Mesothelial cell of epicardium (in vitro differentiated cells): ENCODE data around the gene TMPRSS9. TPM values are rescaled to one million over a fixed set of nuclear protein-coding genes. Genes with fewer than 3 reads are reported as not detected.

Source experiments
- DNase-seq, 2 experiments: peaks; one replicate each; pipeline ENCODE4 v3.0.0; 2021; ENCODE audit warnings: low spot score in 2 of 2; ENCODE audit not compliant: unreplicated experiment in 2 of 2
- H3K27ac Mint-ChIP-seq: 2 replicates; pipeline ENCODE4 v1.8.0; 2021; ENCODE audit warnings: mixed read lengths
- H3K27me3 Mint-ChIP-seq: 2 replicates; pipeline ENCODE4 v1.8.0; 2021; ENCODE audit warnings: low read depth, mixed read lengths
- H3K36me3 Mint-ChIP-seq: 2 replicates; pipeline ENCODE4 v1.8.0; 2021; ENCODE audit warnings: mixed read lengths
- H3K4me1 Mint-ChIP-seq: 2 replicates; pipeline ENCODE4 v1.8.0; 2021; ENCODE audit warnings: mixed read lengths
- H3K4me3 Mint-ChIP-seq: 2 replicates; pipeline ENCODE4 v1.8.0; 2021; ENCODE audit warnings: mild to moderate bottlenecking, moderate library complexity, mixed read lengths
- H3K9me3 Mint-ChIP-seq: 2 replicates; pipeline ENCODE4 v1.8.0; 2021; ENCODE audit warnings: mixed read lengths
- total RNA-seq: library from RNA; stranded (reverse); gene quantifications from 3 replicates; pipeline ENCODE4 v1.2.1, GENCODE V29; 2021
- TF ChIP-seq, protein P1 (sequence below): fragments of 200-600 bp; sonication (generic); IDR thresholded peaks from one replicate; pipeline ENCODE4 v1.5.0; 2021; ENCODE audit warnings: antibody characterized with exemption; ENCODE audit not compliant: unreplicated experiment

TMPRSS9 gene
- total RNA-seq, 1 donor from 2014 or later: 1.4 TPM

DNA sequence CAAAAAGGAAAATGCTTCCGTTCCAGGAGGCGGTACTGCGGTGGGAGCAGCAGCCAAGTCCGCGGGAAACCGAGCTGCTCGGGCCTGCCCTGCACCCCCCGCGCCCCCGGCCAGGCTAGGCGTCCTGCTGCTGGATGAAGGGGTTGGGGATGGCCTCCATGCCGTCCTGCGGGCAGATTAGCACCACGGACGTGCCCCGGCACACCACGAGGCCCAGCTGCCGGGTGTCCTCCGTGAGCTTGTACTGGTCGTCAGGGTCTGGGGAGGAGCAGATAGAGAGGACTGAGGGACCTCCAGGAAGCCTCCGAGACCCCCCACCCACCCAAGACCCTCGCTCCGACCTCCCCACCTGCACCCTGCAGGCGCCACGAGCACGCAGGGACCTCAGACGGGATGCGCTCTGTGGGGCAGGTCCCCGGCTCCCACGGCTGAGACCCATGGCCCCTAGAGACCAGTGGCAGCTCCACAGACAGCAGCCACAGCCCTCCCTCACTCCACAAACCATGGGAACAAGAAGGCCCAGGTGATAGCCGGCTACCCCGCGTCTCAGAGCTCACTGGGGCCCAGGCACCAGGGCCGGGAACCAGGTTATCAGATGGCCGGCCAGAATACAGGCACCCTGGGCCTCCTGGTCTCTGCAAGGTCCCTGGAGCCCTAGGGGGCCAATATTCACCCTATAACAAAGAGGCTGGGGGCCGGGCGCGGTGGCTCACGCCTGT lies 38.3 kb upstream of the TMPRSS9 start:
- Mint-ChIP-seq H3K27me3 (no peaks in the 10 kb centered on the region), H3K4me3 (no peak overlapping the region)
- DNase-seq: no peak

DNA sequence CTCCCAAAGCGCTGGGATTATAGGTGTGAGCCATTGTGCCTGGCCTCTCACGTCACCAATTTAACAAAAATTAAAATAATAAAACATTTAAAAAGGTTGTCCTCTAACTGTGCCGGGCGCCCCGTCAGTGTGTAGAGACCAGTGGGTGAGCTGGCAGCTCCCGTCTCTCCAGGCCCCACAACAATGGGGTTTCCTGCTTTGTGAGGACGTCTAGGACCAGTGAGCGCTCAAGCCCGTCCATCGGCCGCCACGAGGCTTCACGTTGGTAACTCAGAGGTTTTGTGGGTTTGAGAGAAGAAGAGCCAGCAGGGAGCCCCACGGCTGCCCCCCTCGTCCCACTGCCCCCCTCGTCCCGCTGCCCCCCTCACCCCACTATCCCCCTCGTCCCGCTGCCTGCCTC lies 36.4 kb upstream of the TMPRSS9 start:
- Mint-ChIP-seq H3K9me3 (no peaks in the 10 kb centered on the region), H3K27ac (no peak overlapping the region), H3K4me3 (no peak overlapping the region), H3K4me1 (peaks cover 19% of the 10 kb centered on the region), H3K27me3 (no peaks in the 10 kb centered on the region), H3K36me3 (peaks cover 14% of the 10 kb centered on the region)
- TF ChIP-seq, protein P1, sequence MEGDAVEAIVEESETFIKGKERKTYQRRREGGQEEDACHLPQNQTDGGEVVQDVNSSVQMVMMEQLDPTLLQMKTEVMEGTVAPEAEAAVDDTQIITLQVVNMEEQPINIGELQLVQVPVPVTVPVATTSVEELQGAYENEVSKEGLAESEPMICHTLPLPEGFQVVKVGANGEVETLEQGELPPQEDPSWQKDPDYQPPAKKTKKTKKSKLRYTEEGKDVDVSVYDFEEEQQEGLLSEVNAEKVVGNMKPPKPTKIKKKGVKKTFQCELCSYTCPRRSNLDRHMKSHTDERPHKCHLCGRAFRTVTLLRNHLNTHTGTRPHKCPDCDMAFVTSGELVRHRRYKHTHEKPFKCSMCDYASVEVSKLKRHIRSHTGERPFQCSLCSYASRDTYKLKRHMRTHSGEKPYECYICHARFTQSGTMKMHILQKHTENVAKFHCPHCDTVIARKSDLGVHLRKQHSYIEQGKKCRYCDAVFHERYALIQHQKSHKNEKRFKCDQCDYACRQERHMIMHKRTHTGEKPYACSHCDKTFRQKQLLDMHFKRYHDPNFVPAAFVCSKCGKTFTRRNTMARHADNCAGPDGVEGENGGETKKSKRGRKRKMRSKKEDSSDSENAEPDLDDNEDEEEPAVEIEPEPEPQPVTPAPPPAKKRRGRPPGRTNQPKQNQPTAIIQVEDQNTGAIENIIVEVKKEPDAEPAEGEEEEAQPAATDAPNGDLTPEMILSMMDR: no peak
- DNase-seq: no peak

More for the DNA sequence above, 38.3 kb upstream of the TMPRSS9 start:
- peaks cover 14% of the 10 kb centered on the region for H3K36me3 Mint-ChIP-seq
- TF ChIP-seq, protein P1: no peak
- no peak overlapping the region for H3K27ac Mint-ChIP-seq
- H3K9me3 Mint-ChIP-seq: no peaks in the 10 kb centered on the region
- H3K4me1 Mint-ChIP-seq: peaks cover 6% of the 10 kb centered on the region

DNA sequence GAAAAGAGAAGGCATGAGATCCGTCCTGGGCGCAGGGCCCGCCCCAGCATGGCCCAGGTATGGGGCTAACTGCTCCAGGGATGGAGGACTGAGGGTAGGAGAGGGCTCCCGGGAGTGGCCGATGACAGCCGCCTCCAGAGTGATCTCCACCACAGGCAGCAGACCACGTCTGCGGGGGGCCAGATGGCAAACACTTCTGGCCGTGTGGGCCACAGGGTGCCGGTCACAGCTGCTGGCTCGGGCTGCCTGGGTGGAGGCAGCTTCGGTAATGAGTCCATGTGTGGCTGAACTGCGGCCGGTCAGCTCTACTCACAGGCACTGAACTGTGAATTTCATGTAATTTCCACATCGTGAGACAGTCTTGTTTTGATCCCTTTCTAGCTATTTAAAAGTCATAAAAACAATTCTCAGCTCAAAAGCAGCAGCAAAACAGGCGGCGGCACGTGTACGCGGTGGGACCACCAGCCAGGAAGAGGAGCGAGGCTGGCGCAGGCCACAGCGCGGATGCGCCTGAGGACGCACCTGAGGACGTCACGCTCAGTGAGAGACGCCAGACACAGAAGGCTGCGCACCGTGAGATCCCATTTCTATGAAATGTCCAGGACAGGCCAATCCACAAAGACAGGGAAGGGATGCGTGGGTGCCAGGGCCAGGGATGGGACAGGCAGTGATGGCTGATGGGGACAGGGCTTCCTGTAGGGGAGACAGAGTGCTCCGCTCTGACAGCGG lies 35.7 kb upstream of the TMPRSS9 start:
- no peak overlapping the region for H3K27ac Mint-ChIP-seq
- no peak overlapping the region for H3K4me3 Mint-ChIP-seq
- TF ChIP-seq, protein P1: no peak
- H3K27me3 Mint-ChIP-seq: no peaks in the 10 kb centered on the region
- no peaks in the 10 kb centered on the region for H3K9me3 Mint-ChIP-seq
- DNase-seq: no peak
- H3K4me1 Mint-ChIP-seq: peaks cover 23% of the 10 kb centered on the region
- H3K36me3 Mint-ChIP-seq: peaks cover 14% of the 10 kb centered on the region

DNA sequence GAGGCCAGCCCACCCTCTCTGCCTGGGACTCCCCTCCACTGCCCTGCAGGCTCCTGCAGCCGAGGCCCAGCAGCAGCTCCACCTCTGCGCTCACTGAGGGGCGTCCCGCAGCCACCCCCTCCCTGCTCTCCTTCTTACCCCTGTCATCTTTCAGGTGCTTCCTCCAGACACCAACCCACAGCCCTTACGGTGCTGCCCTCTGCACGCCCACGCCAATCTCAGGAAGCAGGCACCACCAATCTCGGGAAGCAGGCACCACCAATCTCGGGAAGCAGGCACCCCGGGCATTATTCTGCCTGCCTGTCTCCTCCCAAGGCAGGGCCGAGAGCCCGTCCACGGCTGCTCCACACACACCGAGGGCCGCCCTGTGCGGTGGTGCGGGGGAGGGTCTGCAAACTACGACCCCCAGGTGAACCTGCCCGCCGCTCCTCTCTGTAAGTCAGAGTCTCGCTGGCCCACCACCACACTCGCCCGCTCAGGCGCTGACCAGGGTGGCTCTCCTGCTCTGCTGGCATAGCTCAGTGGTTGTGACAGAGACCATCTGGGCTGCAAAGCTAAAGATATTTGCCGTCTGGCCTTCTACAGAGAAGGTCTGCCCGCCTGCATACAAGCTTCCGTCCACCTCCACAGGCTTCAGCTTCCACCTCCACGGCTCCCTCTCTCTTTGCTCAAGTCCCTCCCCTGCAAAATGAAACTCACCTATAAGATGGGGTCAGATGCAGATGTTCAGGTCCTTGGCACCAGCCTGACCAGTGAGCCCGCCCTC lies 34.6 kb upstream of the TMPRSS9 start:
- no peak overlapping the region for H3K27ac Mint-ChIP-seq

GRCh38 chr19:2326699-2327360 lies 33.2 kb upstream of the TMPRSS9 start:
- peaks cover 14% of the 10 kb centered on the region for H3K36me3 Mint-ChIP-seq

More for the DNA sequence above, 34.6 kb upstream of the TMPRSS9 start:
- Mint-ChIP-seq H3K4me1 (peaks cover 33% of the 10 kb centered on the region), H3K9me3 (no peaks in the 10 kb centered on the region), H3K4me3 (no peak overlapping the region), H3K36me3 (peaks cover 14% of the 10 kb centered on the region), H3K27me3 (no peaks in the 10 kb centered on the region)
- DNase-seq: no peak
- TF ChIP-seq, protein P1: no peak

More at GRCh38 chr19:2326699-2327360, 33.2 kb upstream of the TMPRSS9 start:
- Mint-ChIP-seq H3K9me3 (no peaks in the 10 kb centered on the region), H3K27ac (peak overlapping the region; percentile 69), H3K4me1 (peaks cover 47% of the 10 kb centered on the region), H3K4me3 (peak overlapping the region; percentile 97), H3K27me3 (no peaks in the 10 kb centered on the region)
- no peak for DNase-seq
- TF ChIP-seq, protein P1: no peak
